Measurements from ENCODE around the gene ANKS4B.

Gene ANKS4B

DNA sequence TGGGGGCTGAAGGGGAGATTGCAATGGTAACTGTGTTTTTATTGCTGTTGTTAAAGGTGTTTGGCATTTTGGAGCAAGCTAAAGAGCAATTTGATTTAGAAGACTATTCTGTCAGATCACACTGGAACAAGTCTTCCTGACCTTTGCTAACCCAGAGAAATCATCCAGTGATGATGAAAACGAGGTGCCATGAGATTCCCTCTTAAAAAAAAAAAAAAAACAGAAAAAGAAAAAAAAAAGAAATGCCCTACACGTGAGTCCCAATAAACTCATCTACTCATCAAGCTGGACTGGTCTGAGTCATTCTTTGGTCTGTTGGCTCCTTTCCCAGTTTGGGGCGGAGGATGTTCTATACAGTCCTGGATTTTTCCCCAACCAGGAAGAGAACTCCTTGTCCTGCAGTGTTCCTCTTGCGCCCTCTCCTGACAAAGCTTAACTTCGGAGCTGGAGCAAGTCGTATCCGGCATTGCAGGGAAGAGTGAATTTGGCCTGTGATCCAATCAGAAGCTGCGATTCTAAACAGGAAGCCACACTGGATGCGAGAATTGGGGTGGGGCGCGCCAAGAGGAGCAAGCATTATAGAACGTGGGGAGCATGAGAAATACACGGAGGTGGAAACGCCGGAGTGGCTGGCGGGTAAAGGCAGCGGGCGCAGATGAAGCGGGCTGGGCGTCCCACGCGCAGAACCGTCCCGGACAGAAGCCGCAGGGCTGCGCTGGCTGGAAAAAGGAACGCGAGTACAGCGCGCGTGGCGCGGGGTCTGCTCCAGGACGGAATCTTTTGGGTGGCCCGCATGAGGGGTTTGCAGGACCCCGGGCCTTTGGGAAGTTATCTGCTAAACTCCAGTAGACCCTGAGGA lies 67.0 kb downstream of the ANKS4B start:
- DNase-seq (ENCODE audit: low read depth) = peak; percentile 6

DNA sequence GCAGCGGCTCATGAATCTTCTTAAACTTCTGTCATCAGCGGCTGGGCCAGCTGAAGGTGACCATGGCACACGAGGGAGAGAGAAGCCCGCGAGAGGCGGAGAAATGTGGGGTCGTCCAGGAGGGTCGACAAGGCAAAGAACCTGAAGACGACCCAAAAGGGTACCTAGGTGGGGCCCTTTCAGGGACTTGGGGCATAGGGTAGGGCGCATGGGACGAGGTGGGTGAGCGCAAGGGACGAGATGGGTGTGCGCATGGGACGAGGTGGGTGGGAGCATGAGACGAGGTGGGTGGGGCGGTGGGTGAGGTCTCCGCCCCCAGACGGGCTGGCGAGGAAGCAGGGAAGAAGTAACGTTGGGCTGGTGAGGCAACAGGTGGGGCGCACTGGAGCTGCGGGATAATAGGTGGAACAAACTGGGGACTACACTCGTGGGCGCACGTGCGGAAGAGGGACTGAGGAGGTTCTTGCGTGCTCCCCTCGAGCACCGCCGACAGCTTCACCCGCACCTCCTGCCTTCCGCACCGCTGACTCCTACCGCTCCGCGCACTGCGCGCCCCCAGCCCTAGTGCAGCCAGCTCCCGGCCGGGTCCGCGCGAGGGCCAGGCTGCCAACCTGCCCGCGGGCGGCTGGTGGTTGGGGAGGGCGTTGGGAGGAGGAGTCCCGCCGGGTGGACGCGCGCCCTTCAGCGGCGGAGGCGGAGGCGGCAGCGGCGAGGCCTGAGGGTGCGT lies 67.8 kb downstream of the ANKS4B start:
- DNase-seq (ENCODE audit: low read depth) = peak; percentile 17

DNA sequence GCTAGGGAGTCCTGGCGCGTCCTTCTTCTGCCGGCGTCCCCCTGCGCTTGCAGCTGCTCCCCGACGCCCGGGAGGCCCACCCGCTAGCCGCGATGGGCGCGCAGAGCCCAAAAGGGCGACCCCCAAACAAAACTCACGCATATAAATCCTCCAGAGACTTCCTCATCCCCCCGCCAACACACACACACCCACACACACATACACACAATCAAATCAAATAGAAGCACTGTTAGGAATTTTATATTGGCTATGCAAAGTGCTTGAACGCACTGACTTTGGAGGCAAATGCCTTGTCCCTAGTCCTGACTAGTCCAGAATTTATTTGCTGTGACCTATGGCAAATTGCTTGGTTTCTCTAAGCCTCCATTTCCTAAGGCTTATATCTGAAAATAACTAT lies 68.4 kb downstream of the ANKS4B start:
- DNase-seq (ENCODE audit: low read depth) = no peak

DNA sequence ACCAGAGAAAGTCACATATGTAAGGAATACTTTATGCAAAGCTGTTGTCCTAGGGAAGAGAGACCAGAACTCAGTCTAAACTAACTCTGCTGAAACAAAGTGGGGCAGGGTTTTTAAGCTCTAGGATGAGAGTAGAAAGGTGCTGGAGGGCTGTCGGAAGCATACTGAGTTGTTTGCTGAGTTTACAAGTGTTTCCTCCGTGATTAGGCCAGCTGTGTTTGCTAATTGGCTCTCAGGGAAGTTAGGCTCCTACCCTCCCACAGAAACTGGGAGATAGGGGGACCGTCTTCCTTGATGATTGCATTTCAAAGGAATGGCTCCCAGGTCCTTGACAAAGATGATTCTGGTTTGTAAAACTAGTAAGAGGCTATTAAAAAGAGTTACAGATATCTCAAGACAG lies 69.0 kb downstream of the ANKS4B start:
- no peak for DNase-seq (ENCODE audit: low read depth)

DNA sequence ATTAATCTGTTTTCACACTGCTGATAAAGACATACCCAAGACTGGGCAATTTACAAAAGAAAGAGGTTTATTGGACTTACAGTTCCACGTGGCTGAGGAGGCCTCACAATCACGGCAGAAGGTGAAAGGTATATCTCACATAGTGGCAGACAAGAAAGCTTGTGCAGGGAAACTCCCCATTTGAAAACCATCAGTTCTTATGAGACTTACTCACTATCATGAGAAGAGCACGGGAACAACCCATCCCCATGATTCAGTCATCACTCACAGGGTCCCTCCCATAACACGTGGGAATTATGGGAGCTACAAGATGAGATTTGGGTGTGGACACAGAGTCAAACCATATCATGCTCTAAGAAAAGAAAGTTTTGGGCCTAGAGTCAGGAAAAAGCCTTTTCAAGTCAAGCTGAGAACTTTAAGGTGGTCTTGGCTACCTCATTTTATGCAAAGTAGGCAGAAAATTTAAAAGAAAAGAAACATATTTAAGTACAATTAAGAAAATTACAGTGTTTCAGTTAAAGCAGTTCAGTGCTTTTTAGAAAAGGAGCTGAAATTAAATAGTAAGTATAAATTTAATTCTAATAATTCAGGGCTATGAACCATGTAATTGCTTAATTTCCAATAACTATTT lies 69.5 kb downstream of the ANKS4B start:
- DNase-seq (ENCODE audit: low read depth) = no peak

Measured in T follicular helper cell (primary cell).